HK-2 (cell line): ENCODE data around the gene PRRT1B.
"Not testable (repeated sequence)": the region's sequence is repeated elsewhere in the genome, so short reads cannot be mapped to it uniquely, and the experiment has no call there.

Experiments used
- DNase-seq: peaks from one replicate; pipeline ENCODE4 v3.0.0-alpha.2; 2018; ENCODE audit not compliant: unreplicated experiment

Gene PRRT1B

DNA sequence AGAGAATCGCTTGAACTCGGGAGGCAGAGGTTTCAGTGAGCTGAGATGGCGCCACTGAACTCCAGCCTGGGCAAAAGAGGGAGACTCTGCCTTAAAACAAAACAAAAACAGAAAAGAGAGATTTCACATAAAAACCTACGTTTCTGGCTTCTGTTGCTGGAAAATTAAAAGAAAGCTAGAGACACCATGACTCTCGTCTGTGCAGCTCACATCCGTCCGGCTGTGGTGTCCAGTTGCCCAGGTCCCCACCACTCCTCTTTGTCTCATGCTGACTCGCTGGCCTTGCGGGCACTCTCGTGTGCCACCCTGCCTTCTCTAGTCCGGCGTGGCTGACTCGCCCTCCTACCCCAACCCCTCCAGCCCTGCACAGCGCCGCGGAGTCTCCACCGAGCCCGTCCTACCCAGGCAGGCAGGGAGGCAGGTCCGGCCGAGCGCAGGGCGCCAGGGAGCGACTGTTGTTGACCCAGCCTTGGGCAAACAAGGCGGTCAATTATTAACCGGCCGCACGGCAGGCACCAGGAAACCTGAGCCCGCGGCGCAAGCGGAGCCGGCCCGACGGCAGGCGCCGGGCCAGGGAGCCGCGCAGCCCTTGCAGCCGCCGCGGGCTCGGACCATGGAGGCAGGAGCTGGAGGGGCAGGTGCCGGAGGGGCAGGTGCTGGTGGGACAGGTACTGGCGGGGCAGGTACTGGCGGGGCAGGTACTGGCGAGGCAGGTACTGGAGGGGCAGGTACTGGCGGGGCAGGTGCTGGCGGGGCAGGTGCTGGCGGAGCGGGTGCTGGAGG is at the start of gene PRRT1B:
PRRT1B (plus strand) TSS at position 521 of the 783 bp plus-strand sequence; CDS start at position 614, 93 bp downstream.
- DNase-seq, result peak; percentile 85

GRCh38 chr9:131495785-131496184 is 49.5 kb upstream of the PRRT1B start:
- no peak for DNase-seq

DNA sequence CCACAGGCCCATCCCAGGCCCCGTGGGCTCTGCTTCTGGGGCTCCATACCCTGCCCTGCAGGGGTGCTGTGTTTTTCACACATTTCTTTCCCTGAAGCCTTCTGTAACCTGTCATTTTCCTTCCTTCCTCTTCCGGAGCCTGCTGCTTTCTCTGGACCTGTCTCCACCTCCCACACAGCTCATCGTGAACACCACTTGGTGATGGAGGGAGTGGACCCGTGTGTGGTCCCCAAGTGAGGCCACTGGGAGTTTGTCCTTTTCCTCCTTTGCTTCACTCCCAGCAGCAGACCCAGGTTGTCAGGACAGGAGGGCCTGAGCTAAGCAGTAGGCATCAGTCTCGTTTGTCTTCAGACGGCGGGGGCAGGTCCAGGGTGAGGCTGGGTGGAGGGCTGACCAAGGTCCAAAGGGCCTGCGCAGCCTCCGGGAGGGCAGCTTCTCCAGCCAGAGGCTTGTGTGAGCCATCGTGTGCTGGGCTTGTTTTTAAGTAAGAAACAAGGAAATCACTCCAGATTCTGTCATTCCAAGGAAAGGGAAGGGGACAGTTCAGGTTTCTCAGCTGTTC is 48.4 kb upstream of the PRRT1B start:
- no peak for DNase-seq

DNA sequence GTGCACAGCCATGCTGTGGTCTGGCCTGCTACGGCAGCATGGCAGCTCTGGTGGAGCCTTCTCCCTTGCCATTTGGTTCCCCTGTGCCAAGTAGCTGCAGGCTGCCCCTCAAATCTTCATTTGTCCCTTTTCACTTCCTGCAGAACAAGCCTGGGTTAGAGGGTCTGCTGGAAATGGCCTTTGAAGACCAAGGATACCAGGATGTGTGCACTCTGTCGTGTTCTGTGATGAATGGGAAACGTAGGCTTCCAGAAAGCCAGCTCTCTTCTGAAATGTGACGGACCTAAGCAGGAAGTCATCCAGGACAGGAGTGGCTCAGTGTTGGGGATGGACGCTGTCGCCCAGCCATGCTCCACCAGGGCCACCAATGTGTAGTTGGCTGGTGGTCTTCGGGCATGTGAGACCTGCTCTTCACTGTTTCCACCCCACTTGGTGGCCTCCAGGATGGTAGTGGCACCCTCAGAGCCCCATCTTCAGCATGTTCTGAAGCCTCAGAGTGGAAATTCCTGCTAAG is 46.0 kb upstream of the PRRT1B start:
- no peak for DNase-seq

DNA sequence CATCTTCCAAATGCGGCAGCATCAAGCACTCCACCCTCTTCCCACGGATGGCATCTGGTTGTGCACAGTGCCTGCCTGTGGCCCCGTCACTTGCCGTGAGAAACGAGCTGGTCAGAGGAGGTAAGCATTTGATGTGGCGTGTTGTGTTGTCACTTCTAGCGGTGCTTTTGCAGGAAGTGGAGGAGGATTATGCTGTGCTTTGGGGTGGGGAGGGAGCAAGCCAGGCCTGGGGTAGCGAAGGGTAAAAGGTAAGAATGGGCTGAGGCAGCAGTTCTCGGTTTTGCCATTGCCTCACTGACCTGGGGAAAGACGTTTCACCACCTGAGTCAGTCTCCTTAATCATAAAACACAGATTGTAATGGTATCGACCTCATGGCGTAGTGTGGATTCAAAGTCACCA is 44.9 kb upstream of the PRRT1B start:
- no peak for DNase-seq

GRCh38 chr9:131500939-131501541 is 44.3 kb upstream of the PRRT1B start:
- DNase-seq, result peak; percentile 50

GRCh38 chr9:131502781-131503625 is 42.3 kb upstream of the PRRT1B start, which contains the start of gene POMT1:
TSS of gene POMT1 (plus strand) at chr9:131502918. CDS start at chr9:131504219, 1,301 bp downstream.
- DNase-seq, result peak; percentile 88

GRCh38 chr9:131503626-131504465 is 41.5 kb upstream of the PRRT1B start:
- peak; percentile 61 for DNase-seq

GRCh38 chr9:131505012-131505411 is 40.3 kb upstream of the PRRT1B start:
- no peak for DNase-seq

GRCh38 chr9:131511416-131511815 is 33.9 kb upstream of the PRRT1B start:
- no peak for DNase-seq

GRCh38 chr9:131511880-131512279 is 33.4 kb upstream of the PRRT1B start:
- no peak for DNase-seq

GRCh38 chr9:131513177-131513576 is 32.1 kb upstream of the PRRT1B start:
- no peak for DNase-seq

GRCh38 chr9:131515559-131516031 is 29.7 kb upstream of the PRRT1B start:
- DNase-seq, result not testable (repeated sequence)

DNA sequence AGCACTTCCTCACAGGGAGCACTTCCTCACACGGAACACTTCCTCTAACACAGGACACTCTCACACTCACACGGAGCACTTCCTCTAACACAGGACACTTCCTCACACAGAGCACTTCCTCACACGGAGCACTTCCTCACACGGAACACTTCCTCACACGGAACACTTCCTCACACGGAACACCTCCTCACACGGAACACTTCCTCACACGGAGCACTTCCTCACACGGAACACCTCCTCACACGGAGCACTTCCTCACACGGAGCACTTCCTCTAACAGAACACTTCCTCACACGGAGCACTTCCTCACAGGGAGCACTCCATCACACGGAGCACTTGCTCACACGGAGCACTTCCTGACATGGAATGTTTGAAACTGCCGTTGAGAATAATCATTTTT is 29.2 kb upstream of the PRRT1B start:
- DNase-seq, result no peak

DNA sequence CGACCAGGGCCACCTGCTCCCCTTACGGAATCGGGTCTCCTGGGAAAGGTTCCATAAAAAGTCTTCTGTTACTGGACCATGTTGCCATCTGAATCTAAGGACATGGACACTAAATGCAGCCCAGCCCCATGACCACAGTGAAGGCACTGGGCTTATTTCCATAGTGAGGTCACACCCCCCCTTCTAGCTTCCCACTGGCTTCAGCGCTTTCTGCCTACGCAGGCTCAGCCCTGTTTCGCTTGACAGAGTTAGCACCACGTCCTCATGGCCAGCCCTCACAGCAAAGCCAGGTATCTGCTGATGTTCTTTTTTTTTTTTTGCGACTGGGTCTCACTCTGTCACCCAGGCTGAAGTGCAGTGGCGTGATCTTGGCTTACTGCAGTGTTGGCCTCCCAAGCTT is 28.4 kb upstream of the PRRT1B start:
- no peak for DNase-seq

GRCh38 chr9:131517761-131518190 is 27.5 kb upstream of the PRRT1B start:
- DNase-seq, result no peak

DNA sequence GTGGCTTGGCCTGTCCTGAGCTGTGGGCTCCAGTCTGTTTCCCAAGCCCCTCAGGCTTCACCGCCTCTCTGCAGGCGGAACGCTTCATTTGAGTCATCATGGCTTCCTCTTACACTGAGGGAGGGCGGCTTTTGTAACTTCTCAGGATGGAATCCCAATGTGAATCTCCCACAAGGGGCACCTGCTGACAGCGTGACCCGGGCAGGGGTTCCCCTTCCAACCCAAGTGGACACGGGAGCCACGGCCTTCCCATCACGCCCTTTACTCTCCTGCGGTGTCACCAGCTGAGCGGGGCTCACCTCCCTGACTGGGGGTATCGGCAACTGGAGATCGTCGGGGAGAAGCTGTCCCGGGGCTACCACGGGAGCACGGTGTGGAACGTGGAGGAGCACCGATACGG is 26.8 kb upstream of the PRRT1B start:
- DNase-seq, result no peak

DNA sequence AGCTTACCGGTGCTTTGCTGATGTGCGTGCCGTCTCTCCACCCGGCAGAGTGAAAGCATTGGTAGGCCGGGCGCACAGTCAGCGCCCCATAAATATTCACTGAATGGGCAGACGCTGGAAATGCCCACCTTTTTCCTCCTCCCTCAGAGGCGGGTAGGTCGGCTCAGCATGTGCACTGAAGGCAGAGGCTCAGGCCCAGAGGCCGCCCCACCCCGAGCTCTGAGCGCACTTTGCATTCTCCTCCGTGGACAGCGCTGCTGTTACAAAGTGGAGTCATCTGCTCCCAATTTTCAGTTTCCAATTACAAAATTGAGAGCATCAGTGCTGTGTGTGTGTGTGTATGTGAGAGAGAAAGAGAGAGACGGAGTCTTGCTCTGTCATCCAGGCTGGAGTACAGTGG is 24.8 kb upstream of the PRRT1B start:
- DNase-seq, result no peak

DNA sequence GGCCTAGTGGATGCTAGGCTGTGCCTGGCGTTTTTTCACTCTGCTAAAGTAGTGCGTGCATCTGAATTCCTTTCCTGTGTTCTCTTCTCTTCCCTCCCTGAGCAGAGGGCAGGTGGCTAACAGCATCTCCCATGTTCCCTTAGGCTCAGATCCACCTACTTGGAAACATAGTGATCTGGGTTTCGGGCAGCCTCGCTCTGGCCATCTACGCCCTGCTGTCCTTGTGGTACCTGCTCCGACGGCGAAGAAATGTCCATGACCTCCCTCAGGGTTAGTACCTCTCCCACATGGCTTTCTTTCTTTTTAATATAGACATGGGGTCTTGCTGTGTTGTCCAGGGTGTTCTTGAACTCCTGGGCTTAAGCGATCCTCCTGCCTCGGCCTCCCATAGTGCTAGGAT is 24.1 kb upstream of the PRRT1B start:
- DNase-seq, result no peak

GRCh38 chr9:131521822-131522221 is 23.5 kb upstream of the PRRT1B start:
- no peak for DNase-seq
